IMR-90 (cell line): ENCODE results near the gene ADAM33.

Source experiments
- BHLHE40 ChIP-seq: fragments of 150-350 bp; IDR thresholded peaks from 2 replicates; pipeline ENCODE4 v1.6.1; 2016; ENCODE audit warnings: mild to moderate bottlenecking, low read depth, low read length
- FOS ChIP-seq: fragments of 150-350 bp; IDR thresholded peaks from 2 replicates; pipeline ENCODE4 v1.6.1; 2016; ENCODE audit warnings: low read depth, low read length
- MAZ ChIP-seq: IDR thresholded peaks from 2 replicates; pipeline ENCODE4 v1.6.1; 2012; ENCODE audit warnings: low read depth, mild to moderate bottlenecking, low read length, improper control_type of control experiment, moderate library complexity, borderline replicate concordance
- MXI1 ChIP-seq: IDR thresholded peaks from 2 replicates; pipeline ENCODE4 v1.6.1; 2012; ENCODE audit warnings: low read depth, mild to moderate bottlenecking, low read length, moderate library complexity, borderline replicate concordance
- POLR2A ChIP-seq: IDR thresholded peaks from 2 replicates; pipeline ENCODE4 v1.6.1; 2012; ENCODE audit warnings: mild to moderate bottlenecking, low read depth, low read length
- RAD21 ChIP-seq: IDR thresholded peaks from 2 replicates; pipeline ENCODE4 v1.6.1; 2012; ENCODE audit warnings: low read length, improper control_type of control experiment
- RCOR1 ChIP-seq: IDR thresholded peaks from 2 replicates; pipeline ENCODE4 v1.6.1; 2012; ENCODE audit warnings: mild to moderate bottlenecking, low read length, improper control_type of control experiment; ENCODE audit not compliant: insufficient replicate concordance
- TF ChIP-seq, protein P1 (sequence below): conservative IDR thresholded peaks from 2 replicates; pipeline ENCODE4 v1.5.1; 2012; ENCODE audit warnings: mild to moderate bottlenecking, low read depth, low read length, improper control_type of control experiment
- TF ChIP-seq, protein P2 (sequence below): fragments of 150-350 bp; IDR thresholded peaks from 2 replicates; pipeline ENCODE4 v1.6.1; 2017; ENCODE audit warnings: mild to moderate bottlenecking, antibody characterized with exemption, low read length, low read depth
- TF ChIP-seq, protein P3 (sequence below): fragments of 150-350 bp; IDR thresholded peaks from 2 replicates; pipeline ENCODE4 v1.6.1; 2016; ENCODE audit warnings: low read depth, mild to moderate bottlenecking, low read length, moderate library complexity, borderline replicate concordance

DNA sequence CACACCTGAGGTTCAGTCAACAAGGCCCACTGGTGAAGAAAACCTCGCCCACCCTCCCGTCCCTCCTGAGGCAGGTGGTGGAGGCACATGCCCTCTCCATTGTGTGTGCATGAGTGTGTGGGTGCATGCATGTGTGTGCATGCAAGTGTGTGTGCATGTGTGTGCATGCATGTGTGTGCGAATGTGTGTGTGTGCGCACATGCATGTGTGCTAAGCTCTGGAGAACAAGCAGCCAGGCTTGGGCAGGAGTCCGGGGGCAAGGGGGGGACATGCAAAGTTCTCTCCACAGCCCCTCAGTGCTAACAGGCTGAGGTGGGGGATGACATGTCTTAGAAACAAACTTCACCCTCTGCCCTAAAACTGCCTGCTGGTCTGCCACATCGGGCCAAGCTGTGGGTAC lies 47.6 kb upstream of the ADAM33 start:
- no peak for TF ChIP-seq MAZ
- TF ChIP-seq, protein P1, sequence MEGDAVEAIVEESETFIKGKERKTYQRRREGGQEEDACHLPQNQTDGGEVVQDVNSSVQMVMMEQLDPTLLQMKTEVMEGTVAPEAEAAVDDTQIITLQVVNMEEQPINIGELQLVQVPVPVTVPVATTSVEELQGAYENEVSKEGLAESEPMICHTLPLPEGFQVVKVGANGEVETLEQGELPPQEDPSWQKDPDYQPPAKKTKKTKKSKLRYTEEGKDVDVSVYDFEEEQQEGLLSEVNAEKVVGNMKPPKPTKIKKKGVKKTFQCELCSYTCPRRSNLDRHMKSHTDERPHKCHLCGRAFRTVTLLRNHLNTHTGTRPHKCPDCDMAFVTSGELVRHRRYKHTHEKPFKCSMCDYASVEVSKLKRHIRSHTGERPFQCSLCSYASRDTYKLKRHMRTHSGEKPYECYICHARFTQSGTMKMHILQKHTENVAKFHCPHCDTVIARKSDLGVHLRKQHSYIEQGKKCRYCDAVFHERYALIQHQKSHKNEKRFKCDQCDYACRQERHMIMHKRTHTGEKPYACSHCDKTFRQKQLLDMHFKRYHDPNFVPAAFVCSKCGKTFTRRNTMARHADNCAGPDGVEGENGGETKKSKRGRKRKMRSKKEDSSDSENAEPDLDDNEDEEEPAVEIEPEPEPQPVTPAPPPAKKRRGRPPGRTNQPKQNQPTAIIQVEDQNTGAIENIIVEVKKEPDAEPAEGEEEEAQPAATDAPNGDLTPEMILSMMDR, result no peak
- TF ChIP-seq, protein P2, sequence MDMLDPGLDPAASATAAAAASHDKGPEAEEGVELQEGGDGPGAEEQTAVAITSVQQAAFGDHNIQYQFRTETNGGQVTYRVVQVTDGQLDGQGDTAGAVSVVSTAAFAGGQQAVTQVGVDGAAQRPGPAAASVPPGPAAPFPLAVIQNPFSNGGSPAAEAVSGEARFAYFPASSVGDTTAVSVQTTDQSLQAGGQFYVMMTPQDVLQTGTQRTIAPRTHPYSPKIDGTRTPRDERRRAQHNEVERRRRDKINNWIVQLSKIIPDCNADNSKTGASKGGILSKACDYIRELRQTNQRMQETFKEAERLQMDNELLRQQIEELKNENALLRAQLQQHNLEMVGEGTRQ, result no peak
- TF ChIP-seq RAD21, result no peak
- TF ChIP-seq RCOR1, result no peak
- no peak for TF ChIP-seq POLR2A
- TF ChIP-seq, protein P3, sequence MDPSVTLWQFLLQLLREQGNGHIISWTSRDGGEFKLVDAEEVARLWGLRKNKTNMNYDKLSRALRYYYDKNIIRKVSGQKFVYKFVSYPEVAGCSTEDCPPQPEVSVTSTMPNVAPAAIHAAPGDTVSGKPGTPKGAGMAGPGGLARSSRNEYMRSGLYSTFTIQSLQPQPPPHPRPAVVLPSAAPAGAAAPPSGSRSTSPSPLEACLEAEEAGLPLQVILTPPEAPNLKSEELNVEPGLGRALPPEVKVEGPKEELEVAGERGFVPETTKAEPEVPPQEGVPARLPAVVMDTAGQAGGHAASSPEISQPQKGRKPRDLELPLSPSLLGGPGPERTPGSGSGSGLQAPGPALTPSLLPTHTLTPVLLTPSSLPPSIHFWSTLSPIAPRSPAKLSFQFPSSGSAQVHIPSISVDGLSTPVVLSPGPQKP, result no peak
- no peak for TF ChIP-seq BHLHE40
- no peak for TF ChIP-seq FOS
- TF ChIP-seq MXI1, result no peak
